Heart right ventricle (tissue), 16 donors: ENCODE results near the gene MRPL20. TPM values are rescaled to one million over a fixed set of nuclear protein-coding genes. Genes with fewer than 3 reads are reported as not detected.
A peak's percentile ranks its signal among the peaks of the same experiment; 100 is the strongest.

Experiments used
- ATAC-seq, 8 donors: fragments of 200-7000 bp; cut with Tn5 transposase; one replicate each; pipeline ENCODE4 v1.9.1; 2020; ENCODE audit warnings: mild to moderate bottlenecking in 8 of 8, moderate library complexity in 8 of 8, moderate number of reproducible peaks in 1 of 8
- DNase-seq, 2 donors: peaks; one replicate each; pipeline ENCODE4 v3.0.0-alpha.2; 2020
- H3K27ac ChIP-seq, 10 donors: fragments of 200-600 bp; sonication (generic) in 2 of 10; one replicate each; pipeline versions ENCODE4 v1.5.0 to v1.8.0; 2020 to 2022; ENCODE audit warnings: mild to moderate bottlenecking in 3 of 10
- H3K27me3 ChIP-seq, 7 donors: fragments of 200-600 bp; one replicate each; pipeline ENCODE4 v1.8.0; 2021 to 2022; ENCODE audit warnings: mild to moderate bottlenecking in 2 of 7
- H3K36me3 ChIP-seq, 9 donors: fragments of 200-600 bp; sonication (generic) in 1 of 9; one replicate each; pipeline versions ENCODE4 v1.5.0 to v1.8.0; 2020 to 2022; ENCODE audit warnings: mild to moderate bottlenecking in 2 of 9
- H3K4me1 ChIP-seq, 9 donors: fragments of 200-600 bp; sonication (generic) in 1 of 9; one replicate each; pipeline versions ENCODE4 v1.5.0 to v1.8.0; 2020 to 2022; ENCODE audit warnings: mild to moderate bottlenecking in 4 of 9
- H3K4me3 ChIP-seq, 10 donors: fragments of 200-600 bp; sonication (generic) in 2 of 10; one replicate each; pipeline versions ENCODE4 v1.5.0 to v1.8.0; 2020 to 2022; ENCODE audit warnings: mild to moderate bottlenecking in 7 of 10, moderate library complexity in 2 of 10
- H3K9me3 ChIP-seq, 11 donors: fragments of 200-600 bp in 10 of 11; sonication (generic) in 2 of 11; one replicate each; pipeline versions ENCODE4 v1.5.0 to v1.8.0; 2013 to 2022; ENCODE audit warnings: mild to moderate bottlenecking in 2 of 11, control low read depth in 1 of 11, moderate library complexity in 1 of 11
- CTCF ChIP-seq, 9 donors: fragments of 200-600 bp; sonication (generic) in 2 of 9; IDR thresholded peaks; one replicate each; pipeline versions ENCODE4 v1.5.0 to v1.8.0; 2021 to 2022; ENCODE audit warnings: antibody characterized with exemption in 9 of 9, mild to moderate bottlenecking in 5 of 9, moderate library complexity in 1 of 9
- WGBS, 2 donors: extraction: QIAGEN DNeasy Blood & Tissue Kit; methylation state at CpG; one replicate each; pipeline ENCODE4 v1.1.7; 2013; ENCODE audit warnings: inconsistent platforms in 1 of 2; 5-methylcytosine and 5-hydroxymethylcytosine counted together
- intact Hi-C, 10 donors: fragments of 100-400 bp; cut with DNase I; formaldehyde crosslinking; loops; one replicate each; pipeline versions ENCODE4 v1.11.1 to v1.14.2; 2022
- polyA plus RNA-seq, 2 donors: library from polyadenylated mRNA; stranded (reverse); fragments of 200-250 nt; gene quantifications; one replicate each; pipeline ENCODE4 v1.2.3, GENCODE V29; 2013
- total RNA-seq, 10 donors: library from RNA; stranded (reverse); fragmentation: NEBNext Ultra II Directional in 3 of 10; extraction: Animal tissue kit (Norgen Biotek cat#: 25700) in 3 of 10; gene quantifications; one replicate each; pipeline versions ENCODE4 v1.2.1 to v1.2.4, GENCODE V29; 2021 to 2023
- donor health status: Arrhythmogenic right ventricular cardiomyopathy.
- donor health status: ischemic (EF 13 %, LVEDD 7.1; RV severe dilation, severe dysfunction).
- donor health status: healthy with polysubstance abuse.
- donor health status: DM: no; HTN: yes; CAD: no.
- donor health status: DM: no; HTN: no; CAD: no.
- donor health status: ischemic (EF 25% LVEDD 6.9; RV normal size, moderate dysfunction).
- donor health status: ischemic (EF 25% LVEDD 5.7; RV mildly dilated, moderate dysfunction).
- donor health status: healthy.
- donor health status: DM: yes; HTN: yes; CAD: no.
- donor health status: Ischemic cardiomyopathy.
- donor health status: ischemic (EF 35%, LVEDD 5.7; RV mildly dilated, moderate dysfunction).
- donor health status: nonischemic (EF 11% LVEDD 7.7; RV severe dilation, severe dysfunction).
- donor health status: DM: yes; HTN: yes; CAD: no.
- donor health status: PGD.
- donor health status: ischemic (EF 29% LVEDD 5.4; RV normal size, mild dysfunction).
- donor health status: nonischemic (EF 23%, LVEDD 6.1; RV moderate dilation, normal function).

Gene MRPL20
- total and polyA plus RNA-seq, 12 donors: 116 to 224 (median 132) TPM

GRCh38 chr1:1373051-1373814 is 33.9 kb downstream of the MRPL20 start:
- Histone ChIP-seq H3K27ac (no peak overlapping the region), H3K4me1 (peaks cover 16 to 45% (median 38%) of the 10 kb centered on the region in 9 donors), H3K9me3 (no peaks in the 10 kb centered on the region), H3K4me3 (peak overlapping the region in 4 of 10 donors; percentile 79 to 98 (median 93)), H3K36me3 (peaks cover 0 to 19% (median 0%) of the 10 kb centered on the region in 9 donors), H3K27me3 (no peaks in the 10 kb centered on the region)
- no peak for ATAC-seq
- no peak for TF ChIP-seq CTCF (IDR thresholded peaks at IDR 0.05)
- peak in 1 of 2 donors; percentile 25 for DNase-seq
- intact Hi-C loops: loop anchor here in 1 of 10 donors (10.0 kb wide), 1 partner anchor 132 kb away; no protein-coding TSS in a partner anchor
- WGBS, 2 donors: 85 to 86% methylated on average over 26 of the region's 26 CpGs

GRCh38 chr1:1371746-1372711 is 35.1 kb downstream of the MRPL20 start:
- no peaks in the 10 kb centered on the region for H3K9me3 ChIP-seq
- TF ChIP-seq CTCF (IDR thresholded peaks at IDR 0.05): peak; percentile 91 to 98 (median 96)
- H3K27ac ChIP-seq: peak overlapping the region in 1 of 10 donors; percentile 3
- peaks cover 0 to 19% (median 0%) of the 10 kb centered on the region in 9 donors for H3K36me3 ChIP-seq
- peak overlapping the region in 1 of 10 donors; percentile 4 for H3K4me3 ChIP-seq
- ATAC-seq (peak; percentile 13 to 42 (median 28)), DNase-seq (peak in 1 of 2 donors; percentile 79)
- peaks cover 16 to 45% (median 38%) of the 10 kb centered on the region in 9 donors for H3K4me1 ChIP-seq
- 36 to 38% methylated on average over 25 to 26 of the region's 26 CpGs for WGBS, 2 donors
- H3K27me3 ChIP-seq: no peaks in the 10 kb centered on the region
- intact Hi-C loops: loop anchor here in 2 of 10 donors (1.0 to 10.0 kb wide), 2 partner anchors 48 to 133 kb away; no protein-coding TSS in a partner anchor

DNA sequence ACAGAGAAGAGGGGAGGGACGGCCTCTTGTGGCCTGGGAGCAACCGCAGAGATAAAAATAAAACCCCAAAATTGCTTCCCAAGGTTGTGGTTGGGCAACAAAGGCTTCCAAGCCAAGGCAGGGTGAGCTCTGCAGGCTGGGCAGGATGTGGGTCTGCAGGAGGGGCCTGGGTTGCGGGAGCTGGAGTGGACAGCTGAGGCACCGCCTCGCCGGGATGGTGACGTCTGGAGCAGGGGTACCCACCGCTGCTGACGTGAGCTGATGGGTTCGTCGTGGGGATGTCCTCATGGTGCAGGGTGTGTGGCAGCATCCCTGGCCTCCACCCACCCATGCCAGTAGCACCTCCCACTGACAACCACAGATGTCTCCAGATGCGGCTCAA is 35.7 kb downstream of the MRPL20 start:
- Histone ChIP-seq H3K27ac (no peak overlapping the region), H3K9me3 (peaks cover 0 to 4% (median 0%) of the 10 kb centered on the region in 11 donors), H3K4me1 (peaks cover 16 to 45% (median 38%) of the 10 kb centered on the region in 9 donors), H3K27me3 (no peaks in the 10 kb centered on the region), H3K36me3 (peaks cover 0 to 19% (median 0%) of the 10 kb centered on the region in 9 donors), H3K4me3 (no peak overlapping the region)
- 73 to 81% methylated on average over 12 of the region's 12 CpGs for WGBS, 2 donors
- ATAC-seq (no peak), DNase-seq (no peak)
- intact Hi-C loops: loop anchor here in 2 of 10 donors (1.0 to 10.0 kb wide), 2 partner anchors 49 to 133 kb away; no protein-coding TSS in a partner anchor
- no peak for TF ChIP-seq CTCF (IDR thresholded peaks at IDR 0.05)
